K562 (cell line): ENCODE measurements around the gene ELF3. TPM values are rescaled to one million over a fixed set of nuclear protein-coding genes. Genes with fewer than 3 reads are reported as not detected.
A peak's percentile ranks its signal among the peaks of the same experiment; 100 is the strongest.

Source experiments
- BRD4 ChIP-seq: fragments of 200-600 bp; sonication (generic); IDR thresholded peaks from 2 replicates; pipeline ENCODE4 v1.6.1; 2017; ENCODE audit warnings: inconsistent platforms
- DIDO1 ChIP-seq: fragments of 450-650 bp; IDR thresholded peaks from 2 replicates; pipeline ENCODE4 v1.6.1; 2016; ENCODE audit warnings: low read depth, missing biosample characterization, missing genetic modification characterization
- GABPB2 ChIP-seq: fragments of 250-450 bp; sonication (Bioruptor Pico); conservative IDR thresholded peaks from 2 replicates; pipeline ENCODE4 v1.5.1; 2021; ENCODE audit warnings: mild to moderate bottlenecking
- HNRNPUL1 ChIP-seq: fragments of 200-400 bp; formaldehyde crosslinking; IDR thresholded peaks from 2 replicates; pipeline ENCODE4 v1.6.1; 2017; ENCODE audit warnings: low read length
- KDM4B ChIP-seq, 2 experiments: fragments of 450-650 bp in 1 of 2; sonication (generic) in 1 of 2; IDR thresholded peaks; 2 replicates each; pipeline ENCODE4 v1.6.1; 2016 to 2017; ENCODE audit warnings: borderline replicate concordance in 2 of 2, antibody characterized with exemption in 1 of 2, low read depth in 1 of 2, mild to moderate bottlenecking in 1 of 2
- KHSRP ChIP-seq: fragments of 450-650 bp; IDR thresholded peaks from 2 replicates; pipeline ENCODE4 v1.6.1; 2017
- LEF1 ChIP-seq: fragments of 450-650 bp; IDR thresholded peaks from 2 replicates; pipeline ENCODE4 v1.6.1; 2016; ENCODE audit warnings: mild to moderate bottlenecking
- PHF21A ChIP-seq: fragments of 450-650 bp; IDR thresholded peaks from 2 replicates; pipeline ENCODE4 v1.6.1; 2017; ENCODE audit warnings: low read depth, borderline replicate concordance
- POLR2AphosphoS5 ChIP-seq: IDR thresholded peaks from 2 replicates; pipeline ENCODE4 v1.6.1; 2011; ENCODE audit warnings: mild to moderate bottlenecking, low read depth, low read length, moderate library complexity; ENCODE audit not compliant: control insufficient read depth, insufficient read depth
- PREB ChIP-seq: sonication (generic); formaldehyde crosslinking; IDR thresholded peaks from 2 replicates; pipeline ENCODE4 v1.8.1; 2023; ENCODE audit warnings: mild to moderate bottlenecking, missing genetic modification reagents
- PRMT5 ChIP-seq: sonication (generic); formaldehyde crosslinking; IDR thresholded peaks from 2 replicates; pipeline ENCODE4 v1.5.0; 2020; ENCODE audit warnings: missing genetic modification reagents
- PYGO2 ChIP-seq: fragments of 450-650 bp; IDR thresholded peaks from 2 replicates; pipeline ENCODE4 v1.6.1; 2016; ENCODE audit warnings: mild to moderate bottlenecking, missing genetic modification characterization, moderate library complexity, missing compliant biosample characterization
- SIN3A ChIP-seq, 2 experiments: fragments of 150-350 bp in 1 of 2; IDR thresholded peaks; 2 replicates each; pipeline ENCODE4 v1.6.1; 2011 to 2016; ENCODE audit warnings: borderline replicate concordance in 2 of 2, low read depth in 2 of 2, low read length in 2 of 2, mild to moderate bottlenecking in 2 of 2, moderate library complexity in 2 of 2; ENCODE audit not compliant: control insufficient read depth in 1 of 2
- SRSF9 ChIP-seq: fragments of 200-400 bp; formaldehyde crosslinking; IDR thresholded peaks from 2 replicates; pipeline ENCODE4 v1.6.1; 2017; ENCODE audit warnings: low read depth, low read length, borderline replicate concordance
- TAF1 ChIP-seq: IDR thresholded peaks from 2 replicates; pipeline ENCODE4 v1.6.1; 2011; ENCODE audit warnings: mild to moderate bottlenecking, low read length, moderate library complexity; ENCODE audit not compliant: insufficient read depth, control insufficient read depth, severe bottlenecking; ENCODE audit errors: extremely low read depth
- YBX1 ChIP-seq: fragments of 450-650 bp; IDR thresholded peaks from 2 replicates; pipeline ENCODE4 v1.7.1; 2016; ENCODE audit warnings: mild to moderate bottlenecking
- ZBED1 ChIP-seq: IDR thresholded peaks from 2 replicates; pipeline ENCODE4 v1.6.1; 2014
- ZBTB5 ChIP-seq: fragments of 450-650 bp; IDR thresholded peaks from 2 replicates; pipeline ENCODE4 v1.6.1; 2017; ENCODE audit warnings: antibody characterized with exemption
- ZNF311 ChIP-seq: fragments of 250-450 bp; sonication (Bioruptor Pico); IDR thresholded peaks from 2 replicates; pipeline ENCODE4 v1.4.0; 2020; ENCODE audit warnings: mild to moderate bottlenecking, moderate library complexity
- ZNF717 ChIP-seq: fragments of 250-450 bp; sonication (Bioruptor Pico); IDR thresholded peaks from 2 replicates; pipeline ENCODE4 v1.5.0; 2021
- ZSCAN29 ChIP-seq: fragments of 450-650 bp; IDR thresholded peaks from 2 replicates; pipeline ENCODE4 v1.6.1; 2017
- polyA plus RNA-seq, 8 experiments: library from polyadenylated mRNA; depleted of rRNA in 4 of 8; stranded (reverse) in 5 of 8; unstranded in 3 of 8; fragments of >200 nt; fragmentation: Nextera tagmentation in 2 of 8; fragmentation: Illumina TruSeq in 1 of 8; extraction: Ambion mirVana in 2 of 8; extraction: Trizol in 1 of 8; gene quantifications; 2 replicates each; pipeline versions ENCODE4 v1.2.1 to v1.2.3, GENCODE V29; 2011 to 2014; ENCODE audit warnings: inconsistent platforms in 1 of 8, missing spikeins in 1 of 8
- total RNA-seq, 7 experiments: library from RNA; depleted of rRNA in 6 of 7; stranded (reverse); fragments of >200 nt in 6 of 7; fragmentation: Illumina TruSeq in 2 of 7; extraction: Trizol in 2 of 7; gene quantifications; 2 replicates each; pipeline versions ENCODE4 v1.2.1 to v1.2.3, GENCODE V29; 2011 to 2021; ENCODE audit warnings: low replicate concordance in 1 of 7
- TF ChIP-seq, protein P1 (sequence below): sonication (generic); IDR thresholded peaks from 2 replicates; pipeline ENCODE4 v1.6.1; 2016
- TF ChIP-seq, protein P2 (sequence below): sonication (generic); formaldehyde crosslinking; IDR thresholded peaks from 2 replicates; pipeline ENCODE4 v1.8.1; 2022; ENCODE audit warnings: missing genetic modification reagents

The ELF3 gene
- total and polyA plus RNA-seq, 9 of the 15 experiments (the other 6 are each of a cell fraction or from before 2014, with no cell fraction given) = 0.03 to 1.2 (median 0.07) TPM; not detected in 4

- peak in 1 of 2 experiments; percentile 31; a peak in 2 of 4 replicates for TF ChIP-seq SIN3A (IDR thresholded peaks at IDR 0.05; ENCODE audit: borderline replicate concordance in 2 of 2, control insufficient read depth in 1 of 2, low read depth in 2 of 2, low read length in 2 of 2)
- no peak for TF ChIP-seq ZNF717 (CRISPR knock-in tag)
- TF ChIP-seq TAF1 = peak; percentile 69
- TF ChIP-seq ZSCAN29 = no peak
- peak; percentile 71; the same call in 1 of the 2 replicates for TF ChIP-seq POLR2AphosphoS5
- TF ChIP-seq DIDO1 (tag) = peak; percentile 69; the same call in 1 of the 2 replicates
- TF ChIP-seq ZBTB5 = no peak
- no peak; the same call in 1 of the 2 replicates for TF ChIP-seq PHF21A
- no peak for TF ChIP-seq SRSF9
- TF ChIP-seq KHSRP = no peak
- 0 out of 2 replicates have a peak, but pooled peaks have one; percentile 59 for TF ChIP-seq LEF1
- peak; percentile 59; the same call in 1 of the 2 replicates for TF ChIP-seq ZBED1
- TF ChIP-seq ZNF311 (CRISPR knock-in tag) = no peak
- TF ChIP-seq PRMT5 (CRISPR knock-in tag) = no peak
- TF ChIP-seq, protein P1, sequence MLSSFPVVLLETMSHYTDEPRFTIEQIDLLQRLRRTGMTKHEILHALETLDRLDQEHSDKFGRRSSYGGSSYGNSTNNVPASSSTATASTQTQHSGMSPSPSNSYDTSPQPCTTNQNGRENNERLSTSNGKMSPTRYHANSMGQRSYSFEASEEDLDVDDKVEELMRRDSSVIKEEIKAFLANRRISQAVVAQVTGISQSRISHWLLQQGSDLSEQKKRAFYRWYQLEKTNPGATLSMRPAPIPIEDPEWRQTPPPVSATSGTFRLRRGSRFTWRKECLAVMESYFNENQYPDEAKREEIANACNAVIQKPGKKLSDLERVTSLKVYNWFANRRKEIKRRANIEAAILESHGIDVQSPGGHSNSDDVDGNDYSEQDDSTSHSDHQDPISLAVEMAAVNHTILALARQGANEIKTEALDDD = no peak
- TF ChIP-seq GABPB2 (CRISPR knock-in tag) = no peak
- no peak for TF ChIP-seq YBX1
- 0 out of 4 replicates have a peak, but pooled peaks of 1 of the 2 experiments have one; percentile 77 for TF ChIP-seq KDM4B (IDR thresholded peaks at IDR 0.05; ENCODE audit: borderline replicate concordance in 2 of 2, low read depth in 1 of 2)
- TF ChIP-seq HNRNPUL1 = no peak
- TF ChIP-seq BRD4 = peak; percentile 33; the same call in 1 of the 2 replicates
- peak; percentile 80; the same call in 1 of the 2 replicates for TF ChIP-seq PREB
- TF ChIP-seq, protein P2, sequence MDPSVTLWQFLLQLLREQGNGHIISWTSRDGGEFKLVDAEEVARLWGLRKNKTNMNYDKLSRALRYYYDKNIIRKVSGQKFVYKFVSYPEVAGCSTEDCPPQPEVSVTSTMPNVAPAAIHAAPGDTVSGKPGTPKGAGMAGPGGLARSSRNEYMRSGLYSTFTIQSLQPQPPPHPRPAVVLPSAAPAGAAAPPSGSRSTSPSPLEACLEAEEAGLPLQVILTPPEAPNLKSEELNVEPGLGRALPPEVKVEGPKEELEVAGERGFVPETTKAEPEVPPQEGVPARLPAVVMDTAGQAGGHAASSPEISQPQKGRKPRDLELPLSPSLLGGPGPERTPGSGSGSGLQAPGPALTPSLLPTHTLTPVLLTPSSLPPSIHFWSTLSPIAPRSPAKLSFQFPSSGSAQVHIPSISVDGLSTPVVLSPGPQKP (CRISPR knock-in tag) = no peak
- TF ChIP-seq PYGO2 = no peak
These were observed 27.6 kb upstream of the ELF3 start, which contains the start of gene RNPEP (continued) for GRCh38 chr1:201982623-201983379.
